ENCODE measurements around the gene MRPL16.

Gene MRPL16

GRCh38 chr11:59847626-59848025, 37.0 kb upstream of the MRPL16 start:
- Histone ChIP-seq H3K4me2 (ENCODE audit: low read length) (no peak overlapping the region), H3K4me3 (ENCODE audit: low read length) (no peak overlapping the region), H3K36me3 (ENCODE audit: control insufficient read depth, low read length) (no peaks in the 10 kb centered on the region), H3F3A (ENCODE audit: control insufficient read depth, insufficient read depth) (no peaks in the 10 kb centered on the region), H3K4me1 (ENCODE audit: control insufficient read depth, low read length) (no peaks in the 10 kb centered on the region), H3K27ac (ENCODE audit: low read depth, low read length) (no peak overlapping the region), H4K20me1 (ENCODE audit: control insufficient read depth, insufficient read depth, low read depth, low read length) (no peaks in the 10 kb centered on the region), H3K79me2 (ENCODE audit: control insufficient read depth, low read length) (no peaks in the 10 kb centered on the region), H3K9me3 (ENCODE audit: control insufficient read depth, insufficient read depth, low read length) (no peaks in the 10 kb centered on the region), H3K27me3 (ENCODE audit: control insufficient read depth, low read length) (no peaks in the 10 kb centered on the region; the same call in 1 of the 2 replicates), H3K9me2 (replicated peaks; ENCODE audit: control insufficient read depth, low read length) (no peaks in the 10 kb centered on the region)
- TF ChIP-seq EZH2phosphoT487 (IDR thresholded peaks at IDR 0.05; ENCODE audit: borderline replicate concordance, low read length) (no peak), CTCF (IDR thresholded peaks at IDR 0.05; ENCODE audit: low read depth, low read length, poor library complexity, severe bottlenecking) (no peak)

DNA sequence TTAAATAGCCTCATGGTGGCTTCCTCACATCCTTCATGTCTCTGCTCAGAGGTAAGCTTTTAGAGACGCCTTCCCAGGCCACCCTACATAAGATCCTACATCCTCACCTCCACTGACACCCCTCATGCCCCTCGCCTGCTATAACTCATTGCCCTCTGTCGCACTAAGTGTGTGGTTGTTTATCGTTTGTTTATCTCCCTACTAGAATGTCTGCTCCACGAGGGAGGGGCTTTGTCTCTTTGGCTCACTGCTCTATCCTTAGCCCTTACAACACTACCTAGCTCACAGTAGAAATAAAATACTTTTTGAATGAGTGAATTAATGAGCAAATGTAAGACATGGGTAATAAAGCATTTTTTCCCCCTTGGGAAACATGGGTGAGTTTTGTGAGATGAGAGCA, 36.0 kb upstream of the MRPL16 start:
- TF ChIP-seq EZH2phosphoT487 (IDR thresholded peaks at IDR 0.05; ENCODE audit: borderline replicate concordance, low read length) (no peak), CTCF (IDR thresholded peaks at IDR 0.05; ENCODE audit: low read depth, low read length, poor library complexity, severe bottlenecking) (no peak)
- no peak overlapping the region for H3K4me2 ChIP-seq (ENCODE audit: low read length)

GRCh38 chr11:59845399-59845798, 34.8 kb upstream of the MRPL16 start, which contains the start of gene CBLIF:
Gene CBLIF (minus strand): TSS chr11:59845499. CDS start chr11:59845453, 46 bp downstream.
- TF ChIP-seq CTCF (IDR thresholded peaks at IDR 0.05; ENCODE audit: low read depth, low read length, poor library complexity, severe bottlenecking) (no peak), EZH2phosphoT487 (IDR thresholded peaks at IDR 0.05; ENCODE audit: borderline replicate concordance, low read length) (no peak)
- Histone ChIP-seq H3K9me2 (replicated peaks; ENCODE audit: control insufficient read depth, low read length) (no peaks in the 10 kb centered on the region), H3F3A (ENCODE audit: control insufficient read depth, insufficient read depth) (no peaks in the 10 kb centered on the region), H3K27ac (ENCODE audit: low read depth, low read length) (no peak within 1 kb of the TSS), H3K36me3 (ENCODE audit: control insufficient read depth, low read length) (no peaks in the 10 kb centered on the region), H3K4me1 (ENCODE audit: control insufficient read depth, low read length) (no peaks in the 10 kb centered on the region), H3K4me3 (ENCODE audit: low read length) (no peak within 1 kb of the TSS), H3K4me2 (ENCODE audit: low read length) (no peak within 1 kb of the TSS), H4K20me1 (ENCODE audit: control insufficient read depth, insufficient read depth, low read depth, low read length) (no peaks in the 10 kb centered on the region), H3K27me3 (ENCODE audit: control insufficient read depth, low read length) (no peaks in the 10 kb centered on the region), H3K79me2 (ENCODE audit: control insufficient read depth, low read length) (no peaks in the 10 kb centered on the region), H3K9me3 (ENCODE audit: control insufficient read depth, insufficient read depth, low read length) (no peaks in the 10 kb centered on the region)

More for the DNA sequence above, 36.0 kb upstream of the MRPL16 start:
- no peaks in the 10 kb centered on the region for H4K20me1 ChIP-seq (ENCODE audit: control insufficient read depth, insufficient read depth, low read depth, low read length)
- H3F3A ChIP-seq (ENCODE audit: control insufficient read depth, insufficient read depth): no peaks in the 10 kb centered on the region
- no peaks in the 10 kb centered on the region for H3K36me3 ChIP-seq (ENCODE audit: control insufficient read depth, low read length)
- no peaks in the 10 kb centered on the region for H3K9me3 ChIP-seq (ENCODE audit: control insufficient read depth, insufficient read depth, low read length)
- H3K4me1 ChIP-seq (ENCODE audit: control insufficient read depth, low read length): no peaks in the 10 kb centered on the region
- H3K9me2 ChIP-seq (replicated peaks; ENCODE audit: control insufficient read depth, low read length): no peaks in the 10 kb centered on the region
- H3K4me3 ChIP-seq (ENCODE audit: low read length): no peak overlapping the region
- H3K27ac ChIP-seq (ENCODE audit: low read depth, low read length): no peak overlapping the region
- H3K27me3 ChIP-seq (ENCODE audit: control insufficient read depth, low read length): no peaks in the 10 kb centered on the region
- H3K79me2 ChIP-seq (ENCODE audit: control insufficient read depth, low read length): no peaks in the 10 kb centered on the region
